GDM1 (cell line): ENCODE data around the gene NEK1.
"Not testable (repeated sequence)": the region's sequence is repeated elsewhere in the genome, so short reads cannot be mapped to it uniquely, and the experiment has no call there.

Source experiments
- DNase-seq: peaks from one replicate; lab custom pipeline; 2025; lab: John Stamatoyannopoulos, UW

Gene NEK1

GRCh38 chr4:169601016-169601771 is 11.2 kb downstream of the NEK1 start:
- no peak for DNase-seq

- no peak for DNase-seq
Measured at GRCh38 chr4:169594560-169595195, 17.7 kb downstream of the NEK1 start.

GRCh38 chr4:169593050-169593560 is 19.3 kb downstream of the NEK1 start:
- no peak for DNase-seq

GRCh38 chr4:169583563-169583962 is 28.8 kb downstream of the NEK1 start:
- no peak for DNase-seq

- DNase-seq = no peak
Measured at GRCh38 chr4:169582706-169583105, 29.7 kb downstream of the NEK1 start.

GRCh38 chr4:169582203-169582602 is 30.2 kb downstream of the NEK1 start:
- DNase-seq = no peak

- DNase-seq = no peak
Measured at GRCh38 chr4:169573889-169574288, 38.5 kb downstream of the NEK1 start.

- no peak for DNase-seq
Measured at GRCh38 chr4:169571435-169571834, 40.9 kb downstream of the NEK1 start.

- not testable (repeated sequence) for DNase-seq
Measured at GRCh38 chr4:169571012-169571411, 41.4 kb downstream of the NEK1 start.

- DNase-seq = not testable (repeated sequence)
Measured at GRCh38 chr4:169570266-169570665, 42.1 kb downstream of the NEK1 start.

- DNase-seq = not testable (repeated sequence)
Measured at GRCh38 chr4:169569188-169569587, 43.2 kb downstream of the NEK1 start.

GRCh38 chr4:169567916-169568315 is 44.5 kb downstream of the NEK1 start:
- DNase-seq = no peak

- DNase-seq = peak; percentile 2
Measured at GRCh38 chr4:169566021-169566818, 46.2 kb downstream of the NEK1 start.

GRCh38 chr4:169565606-169566005 is 46.8 kb downstream of the NEK1 start:
- no peak for DNase-seq

GRCh38 chr4:169557061-169557636 is 55.2 kb downstream of the NEK1 start:
- no peak for DNase-seq

GRCh38 chr4:169546548-169546947 is 65.8 kb downstream of the NEK1 start:
- DNase-seq = not testable (repeated sequence)

GRCh38 chr4:169540774-169541173 is 71.6 kb downstream of the NEK1 start:
- DNase-seq = no peak

GRCh38 chr4:169530048-169530447 is 82.3 kb downstream of the NEK1 start:
- DNase-seq = no peak

- no peak for DNase-seq
Measured at GRCh38 chr4:169523796-169524195, 88.6 kb downstream of the NEK1 start.

GRCh38 chr4:169510617-169511016 is 101.8 kb downstream of the NEK1 start:
- DNase-seq = no peak

GRCh38 chr4:169506903-169507302 is 105.5 kb downstream of the NEK1 start:
- no peak for DNase-seq

GRCh38 chr4:169499907-169500306 is 112.5 kb downstream of the NEK1 start:
- DNase-seq = not testable (repeated sequence)
